GM23338 (cell line): ENCODE data around the gene C9orf40. TPM values are rescaled to one million over a fixed set of nuclear protein-coding genes. Genes with fewer than 3 reads are reported as not detected.

Experiments
- ATAC-seq: fragments of 200-7000 bp; cut with Tn5 transposase; 3 replicates; pipeline ENCODE4 v1.9.1; 2020
- DNase-seq: peaks from one replicate; pipeline ENCODE4 v3.0.0-alpha.2; 2015; ENCODE audit warnings: low spot score
- H2AFZ ChIP-seq: fragments of 200-600 bp; sonication (generic); 2 replicates; pipeline ENCODE4 v1.8.0; 2016; ENCODE audit warnings: antibody characterized with exemption, mild to moderate bottlenecking, moderate library complexity
- H3F3A ChIP-seq: fragments of 200-600 bp; sonication (generic); replicated peaks from 2 replicates; pipeline ENCODE4 v1.8.0; 2017; ENCODE audit warnings: antibody characterized with exemption, mixed run types, low read depth
- H3K27ac ChIP-seq: fragments of 200-600 bp; sonication (generic); 2 replicates; pipeline ENCODE4 v1.6.1; 2016; ENCODE audit warnings: low read depth
- H3K27me3 ChIP-seq: fragments of 200-600 bp; sonication (generic); 2 replicates; pipeline ENCODE4 v1.8.0; 2016; ENCODE audit warnings: mild to moderate bottlenecking, mixed run types, moderate library complexity; ENCODE audit not compliant: insufficient read depth
- H3K36me3 ChIP-seq: fragments of 200-600 bp; sonication (generic); 2 replicates; pipeline ENCODE4 v1.8.0; 2016; ENCODE audit warnings: mild to moderate bottlenecking; ENCODE audit not compliant: insufficient read depth
- H3K4me1 ChIP-seq: fragments of 200-600 bp; sonication (generic); 2 replicates; pipeline ENCODE4 v1.8.0; 2016; ENCODE audit warnings: mild to moderate bottlenecking, moderate library complexity; ENCODE audit not compliant: insufficient read depth
- H3K4me2 ChIP-seq: fragments of 200-600 bp; sonication (generic); 2 replicates; pipeline ENCODE4 v1.7.1; 2017; ENCODE audit warnings: mixed run types
- H3K4me3 ChIP-seq: fragments of 200-600 bp; sonication (generic); 2 replicates; pipeline ENCODE4 v1.6.1; 2016; ENCODE audit warnings: mixed run types
- H3K79me2 ChIP-seq: fragments of 200-600 bp; sonication (generic); replicated peaks from 2 replicates; pipeline ENCODE4 v1.8.0; 2017; ENCODE audit warnings: mild to moderate bottlenecking; ENCODE audit not compliant: insufficient read depth
- H3K9me2 ChIP-seq: fragments of 200-600 bp; sonication (generic); 2 replicates; pipeline ENCODE4 v1.8.0; 2017; ENCODE audit not compliant: insufficient read depth
- H4K20me1 ChIP-seq: fragments of 200-600 bp; sonication (generic); replicated peaks from 2 replicates; pipeline ENCODE4 v1.8.0; 2017; ENCODE audit warnings: mild to moderate bottlenecking; ENCODE audit not compliant: insufficient read depth
- H3K27ac Mint-ChIP-seq: 2 replicates; pipeline ENCODE4 v1.8.0; 2020; ENCODE audit warnings: inconsistent platforms, mild to moderate bottlenecking, moderate library complexity, mixed read lengths
- H3K27me3 Mint-ChIP-seq: 3 replicates; pipeline ENCODE4 v1.8.0; 2022; ENCODE audit warnings: low read depth, mild to moderate bottlenecking, moderate library complexity, mixed read lengths, inconsistent platforms; ENCODE audit not compliant: insufficient read depth, poor library complexity
- H3K36me3 Mint-ChIP-seq: 3 replicates; pipeline ENCODE4 v1.8.0; 2021; ENCODE audit warnings: low read depth, mild to moderate bottlenecking, inconsistent platforms, moderate library complexity, mixed read lengths
- H3K4me1 Mint-ChIP-seq: 3 replicates; pipeline ENCODE4 v1.8.0; 2020; ENCODE audit warnings: mild to moderate bottlenecking, inconsistent platforms, mixed read lengths
- H3K4me3 Mint-ChIP-seq: 3 replicates; pipeline ENCODE4 v1.8.0; 2021; ENCODE audit warnings: moderate library complexity, mild to moderate bottlenecking, inconsistent platforms, mixed read lengths
- H3K9me3 Mint-ChIP-seq: 3 replicates; pipeline ENCODE4 v1.8.0; 2020; ENCODE audit warnings: moderate library complexity, mild to moderate bottlenecking, inconsistent platforms, mixed read lengths
- CREB1 ChIP-seq: fragments of 250-450 bp; sonication (Bioruptor Pico); IDR thresholded peaks from 2 replicates; pipeline ENCODE4 v1.5.0; 2020; ENCODE audit warnings: low read depth, mild to moderate bottlenecking, moderate library complexity
- EZH2 ChIP-seq: fragments of 200-600 bp; sonication (generic); IDR thresholded peaks from one replicate; pipeline ENCODE4 v1.8.0; 2017; ENCODE audit warnings: antibody characterized with exemption, mild to moderate bottlenecking, low read depth; ENCODE audit not compliant: unreplicated experiment
- EZH2phosphoT487 ChIP-seq: fragments of 200-600 bp; sonication (generic); IDR thresholded peaks from one replicate; pipeline ENCODE4 v1.8.1; 2018; ENCODE audit warnings: antibody characterized with exemption; ENCODE audit not compliant: unreplicated experiment
- NANOG ChIP-seq: IDR thresholded peaks from 2 replicates; pipeline ENCODE4 v1.6.1; 2016; ENCODE audit warnings: antibody characterized with exemption, borderline replicate concordance
- POLR2AphosphoS5 ChIP-seq: IDR thresholded peaks from 2 replicates; pipeline ENCODE4 v1.6.1; 2016; ENCODE audit warnings: antibody characterized with exemption, low read depth
- STAT1 ChIP-seq: IDR thresholded peaks from one replicate; pipeline ENCODE4 v1.6.1; 2016; ENCODE audit warnings: antibody characterized with exemption; ENCODE audit not compliant: unreplicated experiment
- ZNF114 ChIP-seq: fragments of 250-450 bp; sonication (Bioruptor Pico); IDR thresholded peaks from 2 replicates; pipeline ENCODE4 v1.5.0; 2020; ENCODE audit warnings: mild to moderate bottlenecking, moderate library complexity
- ZNF331 ChIP-seq: fragments of 250-450 bp; sonication (Bioruptor Pico); IDR thresholded peaks from 2 replicates; pipeline ENCODE4 v1.5.0; 2020; ENCODE audit warnings: low read depth, mild to moderate bottlenecking, moderate library complexity
- polyA plus RNA-seq: library from polyadenylated mRNA; unstranded; fragments of >200 nt; fragmentation: Nextera tagmentation; extraction: Ambion mirVana; gene quantifications from 2 replicates; pipeline ENCODE4 v1.2.1, GENCODE V29; 2016
- total RNA-seq: library from RNA; depleted of rRNA; stranded (reverse); fragments of >200 nt; shearing (Covaris generic); gene quantifications from 2 replicates; pipeline ENCODE4 v1.2.3, GENCODE V29; 2014
- TF ChIP-seq, protein P1 (sequence below): IDR thresholded peaks from 2 replicates; pipeline ENCODE4 v1.6.1; 2016; ENCODE audit warnings: antibody characterized with exemption
- TF ChIP-seq, protein P2 (sequence below), 2 experiments: fragments of 200-600 bp in 1 of 2; sonication (generic) in 1 of 2; conservative IDR thresholded peaks; 2 replicates each; pipeline versions ENCODE4 v1.5.1 to v1.6.1; 2016 to 2017; ENCODE audit warnings: antibody characterized with exemption in 2 of 2, low read depth in 2 of 2, mild to moderate bottlenecking in 2 of 2, moderate library complexity in 1 of 2
- TF ChIP-seq, protein P3 (sequence below): fragments of 250-450 bp; sonication (Bioruptor Pico); IDR thresholded peaks from 2 replicates; pipeline ENCODE4 v1.5.0; 2020; ENCODE audit warnings: mild to moderate bottlenecking, moderate library complexity
- TF ChIP-seq, protein P4 (sequence below): IDR thresholded peaks from one replicate; pipeline ENCODE4 v1.6.1; 2018; ENCODE audit warnings: antibody characterized with exemption; ENCODE audit not compliant: unreplicated experiment

C9orf40 gene
- total and polyA plus RNA-seq, 2 experiments from 2014 or later: 11.1 to 11.4 TPM

GRCh38 chr9:74961496-74961895 lies 8.8 kb upstream of the C9orf40 start:
- Histone ChIP-seq H3K27me3 (no peaks in the 10 kb centered on the region), H3K4me3 (no peak overlapping the region), H3K27ac (no peak overlapping the region), H3K79me2 (no peaks in the 10 kb centered on the region), H4K20me1 (no peaks in the 10 kb centered on the region; the same call in 1 of the 2 replicates), H3K4me1 (no peaks in the 10 kb centered on the region), H3F3A (no peaks in the 10 kb centered on the region), H2AFZ (no peak overlapping the region), H3K4me2 (no peak overlapping the region), H3K36me3 (no peaks in the 10 kb centered on the region), H3K9me2 (no peaks in the 10 kb centered on the region)
- Mint-ChIP-seq H3K27me3 (peaks cover 4% of the 10 kb centered on the region), H3K4me3 (no peak overlapping the region), H3K27ac (no peak overlapping the region), H3K9me3 (peaks cover 19% of the 10 kb centered on the region), H3K36me3 (peaks cover 23% of the 10 kb centered on the region; the same call in 2 of the 3 replicates), H3K4me1 (no peaks in the 10 kb centered on the region)
- TF ChIP-seq, protein P1, sequence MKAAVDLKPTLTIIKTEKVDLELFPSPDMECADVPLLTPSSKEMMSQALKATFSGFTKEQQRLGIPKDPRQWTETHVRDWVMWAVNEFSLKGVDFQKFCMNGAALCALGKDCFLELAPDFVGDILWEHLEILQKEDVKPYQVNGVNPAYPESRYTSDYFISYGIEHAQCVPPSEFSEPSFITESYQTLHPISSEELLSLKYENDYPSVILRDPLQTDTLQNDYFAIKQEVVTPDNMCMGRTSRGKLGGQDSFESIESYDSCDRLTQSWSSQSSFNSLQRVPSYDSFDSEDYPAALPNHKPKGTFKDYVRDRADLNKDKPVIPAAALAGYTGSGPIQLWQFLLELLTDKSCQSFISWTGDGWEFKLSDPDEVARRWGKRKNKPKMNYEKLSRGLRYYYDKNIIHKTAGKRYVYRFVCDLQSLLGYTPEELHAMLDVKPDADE: no peak
- no peak for TF ChIP-seq EZH2phosphoT487
- TF ChIP-seq, protein P2, sequence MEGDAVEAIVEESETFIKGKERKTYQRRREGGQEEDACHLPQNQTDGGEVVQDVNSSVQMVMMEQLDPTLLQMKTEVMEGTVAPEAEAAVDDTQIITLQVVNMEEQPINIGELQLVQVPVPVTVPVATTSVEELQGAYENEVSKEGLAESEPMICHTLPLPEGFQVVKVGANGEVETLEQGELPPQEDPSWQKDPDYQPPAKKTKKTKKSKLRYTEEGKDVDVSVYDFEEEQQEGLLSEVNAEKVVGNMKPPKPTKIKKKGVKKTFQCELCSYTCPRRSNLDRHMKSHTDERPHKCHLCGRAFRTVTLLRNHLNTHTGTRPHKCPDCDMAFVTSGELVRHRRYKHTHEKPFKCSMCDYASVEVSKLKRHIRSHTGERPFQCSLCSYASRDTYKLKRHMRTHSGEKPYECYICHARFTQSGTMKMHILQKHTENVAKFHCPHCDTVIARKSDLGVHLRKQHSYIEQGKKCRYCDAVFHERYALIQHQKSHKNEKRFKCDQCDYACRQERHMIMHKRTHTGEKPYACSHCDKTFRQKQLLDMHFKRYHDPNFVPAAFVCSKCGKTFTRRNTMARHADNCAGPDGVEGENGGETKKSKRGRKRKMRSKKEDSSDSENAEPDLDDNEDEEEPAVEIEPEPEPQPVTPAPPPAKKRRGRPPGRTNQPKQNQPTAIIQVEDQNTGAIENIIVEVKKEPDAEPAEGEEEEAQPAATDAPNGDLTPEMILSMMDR (conservative IDR thresholded peaks at IDR 0.05; ENCODE audit: low read depth in 2 of 2): no peak
- TF ChIP-seq CREB1 (CRISPR knock-in tag): no peak
- no peak for TF ChIP-seq NANOG
- TF ChIP-seq ZNF114 (CRISPR knock-in tag): no peak
- TF ChIP-seq POLR2AphosphoS5: no peak
- TF ChIP-seq, protein P3, sequence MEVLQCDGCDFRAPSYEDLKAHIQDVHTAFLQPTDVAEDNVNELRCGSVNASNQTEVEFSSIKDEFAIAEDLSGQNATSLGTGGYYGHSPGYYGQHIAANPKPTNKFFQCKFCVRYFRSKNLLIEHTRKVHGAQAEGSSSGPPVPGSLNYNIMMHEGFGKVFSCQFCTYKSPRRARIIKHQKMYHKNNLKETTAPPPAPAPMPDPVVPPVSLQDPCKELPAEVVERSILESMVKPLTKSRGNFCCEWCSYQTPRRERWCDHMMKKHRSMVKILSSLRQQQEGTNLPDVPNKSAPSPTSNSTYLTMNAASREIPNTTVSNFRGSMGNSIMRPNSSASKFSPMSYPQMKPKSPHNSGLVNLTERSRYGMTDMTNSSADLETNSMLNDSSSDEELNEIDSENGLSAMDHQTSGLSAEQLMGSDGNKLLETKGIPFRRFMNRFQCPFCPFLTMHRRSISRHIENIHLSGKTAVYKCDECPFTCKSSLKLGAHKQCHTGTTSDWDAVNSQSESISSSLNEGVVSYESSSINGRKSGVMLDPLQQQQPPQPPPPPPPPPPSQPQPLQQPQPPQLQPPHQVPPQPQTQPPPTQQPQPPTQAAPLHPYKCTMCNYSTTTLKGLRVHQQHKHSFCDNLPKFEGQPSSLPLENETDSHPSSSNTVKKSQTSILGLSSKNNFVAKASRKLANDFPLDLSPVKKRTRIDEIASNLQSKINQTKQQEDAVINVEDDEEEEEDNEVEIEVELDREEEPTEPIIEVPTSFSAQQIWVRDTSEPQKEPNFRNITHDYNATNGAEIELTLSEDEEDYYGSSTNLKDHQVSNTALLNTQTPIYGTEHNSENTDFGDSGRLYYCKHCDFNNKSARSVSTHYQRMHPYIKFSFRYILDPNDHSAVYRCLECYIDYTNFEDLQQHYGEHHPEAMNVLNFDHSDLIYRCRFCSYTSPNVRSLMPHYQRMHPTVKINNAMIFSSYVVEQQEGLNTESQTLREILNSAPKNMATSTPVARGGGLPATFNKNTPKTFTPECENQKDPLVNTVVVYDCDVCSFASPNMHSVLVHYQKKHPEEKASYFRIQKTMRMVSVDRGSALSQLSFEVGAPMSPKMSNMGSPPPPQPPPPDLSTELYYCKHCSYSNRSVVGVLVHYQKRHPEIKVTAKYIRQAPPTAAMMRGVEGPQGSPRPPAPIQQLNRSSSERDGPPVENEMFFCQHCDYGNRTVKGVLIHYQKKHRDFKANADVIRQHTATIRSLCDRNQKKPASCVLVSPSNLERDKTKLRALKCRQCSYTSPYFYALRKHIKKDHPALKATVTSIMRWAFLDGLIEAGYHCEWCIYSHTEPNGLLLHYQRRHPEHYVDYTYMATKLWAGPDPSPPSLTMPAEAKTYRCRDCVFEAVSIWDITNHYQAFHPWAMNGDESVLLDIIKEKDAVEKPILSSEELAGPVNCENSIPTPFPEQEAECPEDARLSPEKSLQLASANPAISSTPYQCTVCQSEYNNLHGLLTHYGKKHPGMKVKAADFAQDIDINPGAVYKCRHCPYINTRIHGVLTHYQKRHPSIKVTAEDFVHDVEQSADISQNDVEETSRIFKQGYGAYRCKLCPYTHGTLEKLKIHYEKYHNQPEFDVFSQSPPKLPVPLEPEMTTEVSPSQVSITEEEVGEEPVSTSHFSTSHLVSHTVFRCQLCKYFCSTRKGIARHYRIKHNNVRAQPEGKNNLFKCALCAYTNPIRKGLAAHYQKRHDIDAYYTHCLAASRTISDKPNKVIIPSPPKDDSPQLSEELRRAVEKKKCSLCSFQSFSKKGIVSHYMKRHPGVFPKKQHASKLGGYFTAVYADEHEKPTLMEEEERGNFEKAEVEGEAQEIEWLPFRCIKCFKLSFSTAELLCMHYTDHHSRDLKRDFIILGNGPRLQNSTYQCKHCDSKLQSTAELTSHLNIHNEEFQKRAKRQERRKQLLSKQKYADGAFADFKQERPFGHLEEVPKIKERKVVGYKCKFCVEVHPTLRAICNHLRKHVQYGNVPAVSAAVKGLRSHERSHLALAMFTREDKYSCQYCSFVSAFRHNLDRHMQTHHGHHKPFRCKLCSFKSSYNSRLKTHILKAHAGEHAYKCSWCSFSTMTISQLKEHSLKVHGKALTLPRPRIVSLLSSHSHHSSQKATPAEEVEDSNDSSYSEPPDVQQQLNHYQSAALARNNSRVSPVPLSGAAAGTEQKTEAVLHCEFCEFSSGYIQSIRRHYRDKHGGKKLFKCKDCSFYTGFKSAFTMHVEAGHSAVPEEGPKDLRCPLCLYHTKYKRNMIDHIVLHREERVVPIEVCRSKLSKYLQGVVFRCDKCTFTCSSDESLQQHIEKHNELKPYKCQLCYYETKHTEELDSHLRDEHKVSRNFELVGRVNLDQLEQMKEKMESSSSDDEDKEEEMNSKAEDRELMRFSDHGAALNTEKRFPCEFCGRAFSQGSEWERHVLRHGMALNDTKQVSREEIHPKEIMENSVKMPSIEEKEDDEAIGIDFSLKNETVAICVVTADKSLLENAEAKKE (CRISPR knock-in tag): no peak
- no peak for TF ChIP-seq ZNF331 (CRISPR knock-in tag)
- TF ChIP-seq, protein P4, sequence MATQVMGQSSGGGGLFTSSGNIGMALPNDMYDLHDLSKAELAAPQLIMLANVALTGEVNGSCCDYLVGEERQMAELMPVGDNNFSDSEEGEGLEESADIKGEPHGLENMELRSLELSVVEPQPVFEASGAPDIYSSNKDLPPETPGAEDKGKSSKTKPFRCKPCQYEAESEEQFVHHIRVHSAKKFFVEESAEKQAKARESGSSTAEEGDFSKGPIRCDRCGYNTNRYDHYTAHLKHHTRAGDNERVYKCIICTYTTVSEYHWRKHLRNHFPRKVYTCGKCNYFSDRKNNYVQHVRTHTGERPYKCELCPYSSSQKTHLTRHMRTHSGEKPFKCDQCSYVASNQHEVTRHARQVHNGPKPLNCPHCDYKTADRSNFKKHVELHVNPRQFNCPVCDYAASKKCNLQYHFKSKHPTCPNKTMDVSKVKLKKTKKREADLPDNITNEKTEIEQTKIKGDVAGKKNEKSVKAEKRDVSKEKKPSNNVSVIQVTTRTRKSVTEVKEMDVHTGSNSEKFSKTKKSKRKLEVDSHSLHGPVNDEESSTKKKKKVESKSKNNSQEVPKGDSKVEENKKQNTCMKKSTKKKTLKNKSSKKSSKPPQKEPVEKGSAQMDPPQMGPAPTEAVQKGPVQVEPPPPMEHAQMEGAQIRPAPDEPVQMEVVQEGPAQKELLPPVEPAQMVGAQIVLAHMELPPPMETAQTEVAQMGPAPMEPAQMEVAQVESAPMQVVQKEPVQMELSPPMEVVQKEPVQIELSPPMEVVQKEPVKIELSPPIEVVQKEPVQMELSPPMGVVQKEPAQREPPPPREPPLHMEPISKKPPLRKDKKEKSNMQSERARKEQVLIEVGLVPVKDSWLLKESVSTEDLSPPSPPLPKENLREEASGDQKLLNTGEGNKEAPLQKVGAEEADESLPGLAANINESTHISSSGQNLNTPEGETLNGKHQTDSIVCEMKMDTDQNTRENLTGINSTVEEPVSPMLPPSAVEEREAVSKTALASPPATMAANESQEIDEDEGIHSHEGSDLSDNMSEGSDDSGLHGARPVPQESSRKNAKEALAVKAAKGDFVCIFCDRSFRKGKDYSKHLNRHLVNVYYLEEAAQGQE: no peak
- TF ChIP-seq EZH2: no peak
- no peak for TF ChIP-seq STAT1
- ATAC-seq (no peak), DNase-seq (no peak)
